K562 (cell line): Measurements from ENCODE around the gene LUZP4. TPM values are rescaled to one million over a fixed set of nuclear protein-coding genes. Genes with fewer than 3 reads are reported as not detected.

Source experiments
- ATAC-seq: fragments of 200-7000 bp; cut with Tn5 transposase; 3 replicates; pipeline ENCODE4 v1.9.1; 2020; ENCODE audit warnings: moderate library complexity
- BruUV-seq: library from RNA; stranded (reverse); fragments of 400-500 nt; replicated peaks from 2 replicates; lab custom pipeline; 2021; lab: Mats Ljungman, UMichigan
- CTCF ChIA-PET: fragments of 300-600 bp; formaldehyde crosslinking; extraction: SDS; loops from one replicate; lab custom pipeline; 2021; ENCODE audit warnings: low intra/inter-chr PET ratio; lab: Yijun Ruan, JAX
- POLR2A ChIA-PET: fragments of 300-600, 350-650 bp; sonication (Branson Sonifier 250); formaldehyde crosslinking; extraction: SDS; loops from one replicate; lab custom pipeline; 2021; ENCODE audit warnings: antibody characterized with exemption, inconsistent platforms; lab: Yijun Ruan, JAX
- DNase-seq, 4 experiments: peaks; one replicate each; pipeline versions ENCODE4 v3.0.0 to v3.0.0-alpha.2; 2011 to 2018; ENCODE audit warnings: low spot score in 3 of 4, mixed read lengths in 3 of 4; ENCODE audit errors: extremely low read depth in 1 of 4
- FAIRE-seq: peaks from 2 replicates; lab custom pipeline; 2011; peaks lifted over from hg19 to GRCh38; lab: Jason Lieb, UNC
- H2AFZ ChIP-seq: 2 replicates; pipeline ENCODE4 v1.6.0; 2011; ENCODE audit warnings: low read depth, low read length, control low read depth, inconsistent platforms
- H3K27ac ChIP-seq: fragments of 200-600 bp; 3 replicates; pipeline ENCODE4 v1.8.0; 2011; ENCODE audit warnings: low read depth, mild to moderate bottlenecking, control low read depth, inconsistent platforms, low read length, moderate library complexity, mixed read lengths; ENCODE audit errors: extremely low read depth
- H3K27me3 ChIP-seq, 2 experiments: fragments of 300-600 bp in 1 of 2; 2 replicates in 1 of 2; 3 replicates in 1 of 2; pipeline versions ENCODE4 v1.6.0 to v1.8.0; 2011; ENCODE audit warnings: inconsistent platforms in 2 of 2, low read length in 2 of 2, mild to moderate bottlenecking in 1 of 2, mixed read lengths in 1 of 2, moderate library complexity in 1 of 2; ENCODE audit not compliant: control insufficient read depth in 2 of 2, insufficient read depth in 2 of 2
- H3K36me3 ChIP-seq: fragments of 300-600 bp; 3 replicates; pipeline ENCODE4 v1.8.0; 2011; ENCODE audit warnings: mild to moderate bottlenecking, low read length, inconsistent platforms; ENCODE audit not compliant: control insufficient read depth, insufficient read depth
- H3K4me1 ChIP-seq, 2 experiments: fragments of 200-600 bp in 1 of 2; replicated peaks in 1 of 2; 2 replicates in 1 of 2; 3 replicates in 1 of 2; pipeline versions ENCODE4 v1.5.1 to v1.8.0; 2011; ENCODE audit warnings: inconsistent platforms in 2 of 2, low read length in 2 of 2, mild to moderate bottlenecking in 1 of 2, mixed read lengths in 1 of 2, moderate library complexity in 1 of 2; ENCODE audit not compliant: control insufficient read depth in 2 of 2, insufficient read depth in 2 of 2
- H3K4me2 ChIP-seq: 2 replicates; pipeline ENCODE4 v1.6.1; 2011; ENCODE audit warnings: low read length, control low read depth, inconsistent platforms, mixed read lengths; ENCODE audit not compliant: insufficient read depth
- H3K4me3 ChIP-seq: fragments of 200-600 bp; sonication (generic), shearing (Covaris generic); 2 replicates; pipeline ENCODE4 v1.5.1; 2016; ENCODE audit warnings: control low read depth, inconsistent platforms
- H3K79me2 ChIP-seq: fragments of 200-600 bp; 3 replicates; pipeline ENCODE4 v1.8.0; 2011; ENCODE audit warnings: low read length, inconsistent platforms; ENCODE audit not compliant: control insufficient read depth, insufficient read depth
- H3K9ac ChIP-seq, 2 experiments: 2 replicates each; pipeline versions ENCODE4 v1.6.0 to v1.6.1; 2011; ENCODE audit warnings: low read depth in 2 of 2, low read length in 2 of 2, control low read depth in 1 of 2, inconsistent platforms in 1 of 2, mild to moderate bottlenecking in 1 of 2, mixed read lengths in 1 of 2; ENCODE audit not compliant: insufficient read depth in 1 of 2
- H3K9me1 ChIP-seq: one replicate; pipeline ENCODE4 v1.6.0; 2011; ENCODE audit warnings: inconsistent platforms, mild to moderate bottlenecking, low read length, moderate library complexity; ENCODE audit not compliant: control insufficient read depth, insufficient read depth
- H3K9me3 ChIP-seq: replicated peaks from 2 replicates; pipeline ENCODE4 v1.5.1; 2011; ENCODE audit warnings: low read depth, low read length, inconsistent platforms; ENCODE audit not compliant: control insufficient read depth, insufficient read depth
- H4K20me1 ChIP-seq: replicated peaks from 2 replicates; pipeline ENCODE4 v1.6.1; 2011; ENCODE audit warnings: low read length, inconsistent platforms, mixed read lengths; ENCODE audit not compliant: control insufficient read depth, insufficient read depth
- BHLHE40 ChIP-seq: IDR thresholded peaks from 2 replicates; pipeline ENCODE4 v1.6.1; 2011; ENCODE audit warnings: low read length, improper control_type of control experiment
- E4F1 ChIP-seq: fragments of 250-450 bp; sonication (Bioruptor Pico); IDR thresholded peaks from 2 replicates; pipeline ENCODE4 v1.5.0; 2021; ENCODE audit warnings: mild to moderate bottlenecking, borderline replicate concordance
- ETS1 ChIP-seq: conservative IDR thresholded peaks from 2 replicates; pipeline ENCODE4 v1.6.1; 2011; ENCODE audit warnings: low read depth, mild to moderate bottlenecking, low read length; ENCODE audit not compliant: control insufficient read depth
- HINFP ChIP-seq: fragments of 450-650 bp; conservative IDR thresholded peaks from 2 replicates; pipeline ENCODE4 v1.6.1; 2016; ENCODE audit warnings: missing genetic modification characterization, low read depth, mild to moderate bottlenecking, control low read depth, missing compliant biosample characterization
- HNRNPK ChIP-seq: fragments of 200-400 bp; formaldehyde crosslinking; IDR thresholded peaks from one replicate; pipeline ENCODE4 v1.6.1; 2018; ENCODE audit warnings: mild to moderate bottlenecking, low read depth, low read length; ENCODE audit not compliant: poor library complexity, severe bottlenecking
- KDM4B ChIP-seq, 2 experiments: fragments of 450-650 bp in 1 of 2; sonication (generic) in 1 of 2; IDR thresholded peaks; 2 replicates each; pipeline ENCODE4 v1.6.1; 2016 to 2017; ENCODE audit warnings: borderline replicate concordance in 2 of 2, antibody characterized with exemption in 1 of 2, low read depth in 1 of 2, mild to moderate bottlenecking in 1 of 2
- MAFG ChIP-seq: fragments of 450-650 bp; conservative IDR thresholded peaks from 2 replicates; pipeline ENCODE4 v1.6.1; 2016; ENCODE audit warnings: missing genetic modification characterization, missing compliant biosample characterization
- MAZ ChIP-seq, 2 experiments: fragments of 450-650 bp in 1 of 2; sonication (generic) in 1 of 2; formaldehyde crosslinking; IDR thresholded peaks in 1 of 2; conservative IDR thresholded peaks in 1 of 2; 2 replicates each; pipeline versions ENCODE4 v1.4.0 to v1.5.0; 2020; ENCODE audit warnings: mild to moderate bottlenecking in 1 of 2, missing genetic modification reagents in 1 of 2
- POLR3G ChIP-seq: IDR thresholded peaks from 2 replicates; pipeline ENCODE4 v1.6.1; 2011; ENCODE audit not compliant: insufficient read length, insufficient replicate concordance; ENCODE audit errors: extremely low read depth
- SMAD3 ChIP-seq: fragments of 450-650 bp; formaldehyde crosslinking; conservative IDR thresholded peaks from 2 replicates; pipeline ENCODE4 v1.4.0; 2020; ENCODE audit warnings: mild to moderate bottlenecking
- SRSF7 ChIP-seq: fragments of 200-400 bp; formaldehyde crosslinking; optimal IDR thresholded peaks from 2 replicates; pipeline ENCODE3; 2017; ENCODE audit warnings: mild to moderate bottlenecking, low read depth, low read length
- THRB ChIP-seq: fragments of 450-650 bp; formaldehyde crosslinking; conservative IDR thresholded peaks from 2 replicates; pipeline ENCODE4 v1.4.0; 2022; ENCODE audit warnings: mild to moderate bottlenecking, missing genetic modification characterization
- U2AF2 ChIP-seq: fragments of 200-400 bp; formaldehyde crosslinking; optimal IDR thresholded peaks from 2 replicates; pipeline ENCODE3; 2017; ENCODE audit warnings: low read depth, mild to moderate bottlenecking, low read length
- ZSCAN32 ChIP-seq: fragments of 450-650 bp; formaldehyde crosslinking; IDR thresholded peaks from 2 replicates; pipeline ENCODE4 v1.4.0; 2020; ENCODE audit warnings: mild to moderate bottlenecking, moderate library complexity
- WGBS: fragments of 100-300 bp; shearing (Covaris generic); methylation state at CpG from one replicate; pipeline ENCODE4 v1.1.6; 2016; ENCODE audit warnings: low coverage, mixed read lengths; ENCODE audit not compliant: insufficient coverage; ENCODE audit errors: missing lambda C conversion rate; 5-methylcytosine and 5-hydroxymethylcytosine counted together
- in situ Hi-C: fragments of 300-500 bp; cut with MboI; formaldehyde crosslinking; loops from 4 replicates; pipeline ENCODE4 v1.15.0; 2018; ENCODE audit warnings: inconsistent platforms, mixed read lengths
- intact Hi-C: fragments of 100-400 bp; cut with micrococcal nuclease; formaldehyde crosslinking; loops from 2 replicates; pipeline ENCODE4 v1.14.2; 2022
- polyA plus RNA-seq, 8 experiments: library from polyadenylated mRNA; depleted of rRNA in 4 of 8; stranded (reverse) in 5 of 8; unstranded in 3 of 8; fragments of >200 nt; fragmentation: Nextera tagmentation in 2 of 8; fragmentation: Illumina TruSeq in 1 of 8; extraction: Ambion mirVana in 2 of 8; extraction: Trizol in 1 of 8; gene quantifications; 2 replicates each; pipeline versions ENCODE4 v1.2.1 to v1.2.3, GENCODE V29; 2011 to 2014; ENCODE audit warnings: inconsistent platforms in 1 of 8, missing spikeins in 1 of 8
- total RNA-seq, 7 experiments: library from RNA; depleted of rRNA in 6 of 7; stranded (reverse); fragments of >200 nt in 6 of 7; fragmentation: Illumina TruSeq in 2 of 7; extraction: Trizol in 2 of 7; gene quantifications; 2 replicates each; pipeline versions ENCODE4 v1.2.1 to v1.2.3, GENCODE V29; 2011 to 2021; ENCODE audit warnings: low replicate concordance in 1 of 7

The LUZP4 gene
- total and polyA plus RNA-seq, 9 of the 15 experiments (the other 6 are each of a cell fraction or from before 2014, with no cell fraction given): 0.16 to 1.1 (median 0.36) TPM

- no peak for TF ChIP-seq THRB (CRISPR knock-in tag)
- TF ChIP-seq MAFG: no peak
- TF ChIP-seq BHLHE40: no peak
- no peak for TF ChIP-seq U2AF2
- TF ChIP-seq, all 486 proteins: peak for 0
Measured at GRCh38 chrX:115260330-115260729, 29.2 kb upstream of the LUZP4 start (continued).

- no peak overlapping the region for H3K4me3 ChIP-seq
- no peak overlapping the region for H2AFZ ChIP-seq
- no peaks in the 10 kb centered on the region for H3K9me3 ChIP-seq
- no peak for DNase-seq
- H3K9me1 ChIP-seq: no peaks in the 10 kb centered on the region
- H3K9ac ChIP-seq: no peak overlapping the region
- FAIRE-seq: no peak
- no peaks in the 10 kb centered on the region for H3K27me3 ChIP-seq
- H3K27ac ChIP-seq: no peak overlapping the region
- no peaks in the 10 kb centered on the region for H3K36me3 ChIP-seq
- ChIA-PET POLR2A (no interaction called here), CTCF (no interaction called here)
- no peak for ATAC-seq
- intact Hi-C loops: no loop called here
- 0% methylated on average over 1 of the region's 2 CpGs for WGBS
- H4K20me1 ChIP-seq: no peaks in the 10 kb centered on the region
- H3K4me1 ChIP-seq: no peaks in the 10 kb centered on the region
- no peaks in the 10 kb centered on the region for H3K79me2 ChIP-seq
- BruUV-seq: no TSS peak
- no peak overlapping the region for H3K4me2 ChIP-seq
- in situ Hi-C loops: no loop called here
- no peak for TF ChIP-seq SRSF7
- no peak for TF ChIP-seq MAZ (CRISPR knock-in tag; conservative IDR thresholded peaks at IDR 0.05 in 1 of 2, IDR thresholded peaks at IDR 0.05 in 1 of 2)
- no peak for TF ChIP-seq SMAD3 (CRISPR knock-in tag)
- no peak for TF ChIP-seq HNRNPK
- no peak for TF ChIP-seq KDM4B (IDR thresholded peaks at IDR 0.05; ENCODE audit: borderline replicate concordance in 2 of 2, low read depth in 1 of 2)
- no peak for TF ChIP-seq HINFP (tag)
- TF ChIP-seq ETS1: no peak
- no peak for TF ChIP-seq POLR3G
- no peak for TF ChIP-seq E4F1 (CRISPR knock-in tag)
- no peak for TF ChIP-seq ZSCAN32 (CRISPR knock-in tag)
Measured at GRCh38 chrX:115261148-115261547, 28.4 kb upstream of the LUZP4 start.
